GM12878 (cell line): ENCODE measurements around the gene MRTFA. TPM values are rescaled to one million over a fixed set of nuclear protein-coding genes. Genes with fewer than 3 reads are reported as not detected.

ENCODE experiments used
- ATAC-seq: fragments of 200-7000 bp; cut with Tn5 transposase; 3 replicates; pipeline ENCODE4 v1.9.1; 2020; ENCODE audit warnings: mild to moderate bottlenecking, moderate library complexity
- BruUV-seq: library from RNA; stranded (reverse); fragments of 400-500 nt; replicated peaks from 2 replicates; lab custom pipeline; 2021; lab: Mats Ljungman, UMichigan
- CTCF ChIA-PET: fragments of 300-600 bp; sonication (Branson Sonifier 250); formaldehyde crosslinking; extraction: SDS; loops from one replicate; lab custom pipeline; 2021; ENCODE audit warnings: inconsistent platforms; lab: Yijun Ruan, JAX
- POLR2A ChIA-PET: fragments of 350-600 bp; formaldehyde crosslinking; extraction: SDS; loops from one replicate; lab custom pipeline; 2021; ENCODE audit warnings: inconsistent platforms; lab: Charles Lee
- RAD21 ChIA-PET: fragments of 300-600 bp; sonication (Branson Sonifier 250); formaldehyde crosslinking; loops from one replicate; lab custom pipeline; 2023; ENCODE audit warnings: antibody characterized with exemption; ENCODE audit not compliant: unreplicated experiment; lab: Charles Lee
- SMC1A ChIA-PET: fragments of 300-600 bp; sonication (Branson Sonifier 250); formaldehyde crosslinking; loops from one replicate; lab custom pipeline; 2023; ENCODE audit not compliant: unreplicated experiment, uncharacterized antibody; lab: Charles Lee
- DNase-seq: peaks from one replicate; pipeline ENCODE4 v3.0.0-alpha.2; 2011; ENCODE audit warnings: low read depth, low spot score
- FAIRE-seq: peaks from 3 replicates; lab custom pipeline; 2011; peaks lifted over from hg19 to GRCh38; lab: Jason Lieb, UNC
- H2AFZ ChIP-seq: 2 replicates; pipeline ENCODE4 v1.6.0; 2011; ENCODE audit warnings: low read depth, low read length, control low read depth; ENCODE audit not compliant: control insufficient read depth
- H3K27ac ChIP-seq: 2 replicates; pipeline ENCODE4 v1.5.1; 2011; ENCODE audit warnings: control low read depth; ENCODE audit not compliant: control insufficient read depth, insufficient read depth
- H3K27me3 ChIP-seq, 2 experiments: replicated peaks in 1 of 2; 2 replicates each; pipeline versions ENCODE4 v1.6.0 to v1.6.1; 2011; ENCODE audit warnings: low read length in 1 of 2; ENCODE audit not compliant: control insufficient read depth in 2 of 2, insufficient read depth in 2 of 2
- H3K36me3 ChIP-seq, 2 experiments: 2 replicates each; pipeline ENCODE4 v1.5.1; 2011; ENCODE audit warnings: low read length in 1 of 2; ENCODE audit not compliant: control insufficient read depth in 2 of 2, insufficient read depth in 2 of 2
- H3K4me1 ChIP-seq: 2 replicates; pipeline ENCODE4 v1.6.1; 2011; ENCODE audit warnings: mild to moderate bottlenecking, low read length, moderate library complexity, mixed read lengths; ENCODE audit not compliant: control insufficient read depth, insufficient read depth
- H3K4me2 ChIP-seq: 2 replicates; pipeline ENCODE4 v1.6.0; 2011; ENCODE audit warnings: control low read depth; ENCODE audit not compliant: control insufficient read depth, insufficient read depth
- H3K4me3 ChIP-seq: fragments of 200-600 bp; sonication (generic); 2 replicates; pipeline ENCODE4 v1.5.1; 2016
- H3K79me2 ChIP-seq: 2 replicates; pipeline ENCODE4 v1.6.0; 2011; ENCODE audit warnings: low read length; ENCODE audit not compliant: control insufficient read depth, insufficient read depth
- H3K9ac ChIP-seq: 2 replicates; pipeline ENCODE4 v1.8.0; 2011; ENCODE audit warnings: low read length, control low read depth, mixed read lengths; ENCODE audit not compliant: control insufficient read depth, insufficient read depth
- H3K9me3 ChIP-seq: replicated peaks from 3 replicates; pipeline ENCODE4 v1.5.1; 2011; ENCODE audit warnings: mild to moderate bottlenecking, low read length; ENCODE audit not compliant: control insufficient read depth, insufficient read depth
- H4K20me1 ChIP-seq: 2 replicates; pipeline ENCODE4 v1.6.0; 2011; ENCODE audit not compliant: control insufficient read depth, insufficient read depth
- ATF2 ChIP-seq: IDR thresholded peaks from 2 replicates; pipeline ENCODE4 v1.6.1; 2012; ENCODE audit warnings: low read length, inconsistent platforms
- EED ChIP-seq: sonication (generic); IDR thresholded peaks from 2 replicates; pipeline ENCODE4 v1.6.1; 2016; ENCODE audit warnings: antibody characterized with exemption, low read depth
- IKZF2 ChIP-seq, 2 experiments: fragments of 450-650 bp; IDR thresholded peaks; 2 replicates each; pipeline ENCODE4 v1.6.1; 2017; ENCODE audit warnings: mild to moderate bottlenecking in 2 of 2, moderate library complexity in 2 of 2
- IRF4 ChIP-seq: IDR thresholded peaks from 2 replicates; pipeline ENCODE4 v1.6.1; 2011; ENCODE audit warnings: low read depth, low read length
- IRF5 ChIP-seq: fragments of 450-650 bp; IDR thresholded peaks from 2 replicates; pipeline ENCODE4 v1.6.1; 2017; ENCODE audit warnings: borderline replicate concordance
- JUND ChIP-seq: IDR thresholded peaks from 2 replicates; pipeline ENCODE4 v1.6.1; 2012; ENCODE audit warnings: low read depth, mild to moderate bottlenecking, low read length, improper control_type of control experiment, moderate library complexity
- KAT2A ChIP-seq: conservative IDR thresholded peaks from 2 replicates; pipeline ENCODE4 v1.6.1; 2011; ENCODE audit warnings: low read depth, low read length; ENCODE audit not compliant: control insufficient read depth
- MYB ChIP-seq: fragments of 150-350 bp; IDR thresholded peaks from 2 replicates; pipeline ENCODE4 v1.6.1; 2014; ENCODE audit warnings: mild to moderate bottlenecking, low read depth, low read length, borderline replicate concordance
- POLR2AphosphoS5 ChIP-seq: IDR thresholded peaks from 2 replicates; pipeline ENCODE4 v1.6.1; 2011; ENCODE audit warnings: mild to moderate bottlenecking, low read length, inconsistent platforms
- PRDM15 ChIP-seq: fragments of 450-650 bp; formaldehyde crosslinking; IDR thresholded peaks from 2 replicates; pipeline ENCODE4 v1.4.0; 2020; ENCODE audit warnings: mild to moderate bottlenecking, moderate library complexity
- RUNX3 ChIP-seq: IDR thresholded peaks from 2 replicates; pipeline ENCODE4 v1.6.1; 2012; ENCODE audit warnings: low read length, inconsistent platforms
- TCF7 ChIP-seq: IDR thresholded peaks from 2 replicates; pipeline ENCODE4 v1.6.1; 2014; ENCODE audit warnings: antibody characterized with exemption, borderline replicate concordance
- WRNIP1 ChIP-seq: IDR thresholded peaks from 2 replicates; pipeline ENCODE4 v1.6.1; 2011; ENCODE audit warnings: low read depth, low read length, improper control_type of control experiment, borderline replicate concordance
- ZNF24 ChIP-seq: fragments of 450-650 bp; IDR thresholded peaks from 2 replicates; pipeline ENCODE4 v1.6.1; 2017; ENCODE audit warnings: antibody characterized with exemption, mild to moderate bottlenecking
- WGBS: methylation state at CpG from one replicate; pipeline ENCODE4 v1.1.6; 2016; ENCODE audit warnings: low lambda C conversion rate; ENCODE audit not compliant: insufficient replicate concordance, insufficient coverage; ENCODE audit errors: missing lambda C conversion rate; 5-methylcytosine and 5-hydroxymethylcytosine counted together
- in situ Hi-C: fragments of 300-500 bp; cut with MboI; formaldehyde crosslinking; loops from 9 replicates; pipeline ENCODE4 v1.14.3; 2018; ENCODE audit warnings: mixed read lengths
- intact Hi-C: fragments of 100-400 bp; cut with micrococcal nuclease; formaldehyde crosslinking; loops from one replicate; pipeline ENCODE4 v1.14.2; 2022; ENCODE audit not compliant: unreplicated experiment
- polyA plus RNA-seq, 11 experiments: library from polyadenylated mRNA; depleted of rRNA in 4 of 11; unstranded in 6 of 11; stranded (reverse) in 5 of 11; fragments of >200 nt; fragmentation: Nextera tagmentation in 4 of 11; fragmentation: Illumina TruSeq in 1 of 11; extraction: Ambion mirVana in 4 of 11; extraction: Trizol in 1 of 11; gene quantifications; 1 replicate in 1 of 11; 2 replicates in 10 of 11; pipeline versions ENCODE4 v1.2.1 to v1.2.3, GENCODE V29; 2011 to 2016; ENCODE audit warnings: inconsistent platforms in 2 of 11, missing spikeins in 2 of 11, low read depth in 1 of 11
- total RNA-seq, 4 experiments: library from RNA; depleted of rRNA in 3 of 4; stranded (reverse); fragments of >200 nt in 3 of 4; fragmentation: Illumina TruSeq in 1 of 4; extraction: Trizol in 1 of 4; gene quantifications; 2 replicates each; pipeline versions ENCODE4 v1.2.1 to v1.2.3, GENCODE V29; 2013 to 2021
- TF ChIP-seq, protein P1 (sequence below): fragments of 450-650 bp; IDR thresholded peaks from 2 replicates; pipeline ENCODE4 v1.6.1; 2016; ENCODE audit warnings: mild to moderate bottlenecking
- TF ChIP-seq, protein P2 (sequence below): IDR thresholded peaks from 2 replicates; pipeline ENCODE4 v1.6.1; 2012; ENCODE audit warnings: low read depth, low read length, improper control_type of control experiment

MRTFA gene
- total and polyA plus RNA-seq, 10 of the 15 experiments (the other 5 are each of a cell fraction or from before 2014, with no cell fraction given): 2.0 to 63.9 (median 17.9) TPM

DNA sequence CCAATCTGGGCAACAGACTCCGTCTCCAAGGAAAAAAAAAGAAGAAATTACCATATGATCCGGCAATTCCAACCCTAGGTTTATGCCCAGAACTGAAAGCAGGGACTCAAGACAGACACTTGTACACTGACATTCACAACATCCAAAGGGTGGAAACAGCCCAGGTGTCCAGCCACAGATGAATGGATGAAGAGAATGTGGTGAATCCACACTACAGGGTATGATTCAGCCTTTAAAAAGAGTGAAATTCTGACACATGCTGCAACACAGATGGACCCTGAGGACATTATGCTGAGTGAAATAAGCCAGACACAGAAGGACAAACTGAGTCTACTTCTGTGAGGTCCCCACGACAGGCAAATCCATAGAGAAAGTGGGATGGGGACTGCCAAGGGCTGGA lies 222.2 kb downstream of the MRTFA start:
- peak overlapping the region; percentile 25; the same call in 1 of the 2 replicates for H3K4me3 ChIP-seq
- H3K4me2 ChIP-seq: peak overlapping the region; percentile 83
- TF ChIP-seq TCF7: no peak
- no peak for TF ChIP-seq WRNIP1
- peak; percentile 30; the same call in 1 of the 2 replicates for TF ChIP-seq EED
- TF ChIP-seq ATF2: no peak
- no peak for TF ChIP-seq JUND
- TF ChIP-seq MYB: no peak
- TF ChIP-seq ZNF24: no peak
- TF ChIP-seq PRDM15: no peak
- TF ChIP-seq IRF4: no peak
- TF ChIP-seq, protein P1, sequence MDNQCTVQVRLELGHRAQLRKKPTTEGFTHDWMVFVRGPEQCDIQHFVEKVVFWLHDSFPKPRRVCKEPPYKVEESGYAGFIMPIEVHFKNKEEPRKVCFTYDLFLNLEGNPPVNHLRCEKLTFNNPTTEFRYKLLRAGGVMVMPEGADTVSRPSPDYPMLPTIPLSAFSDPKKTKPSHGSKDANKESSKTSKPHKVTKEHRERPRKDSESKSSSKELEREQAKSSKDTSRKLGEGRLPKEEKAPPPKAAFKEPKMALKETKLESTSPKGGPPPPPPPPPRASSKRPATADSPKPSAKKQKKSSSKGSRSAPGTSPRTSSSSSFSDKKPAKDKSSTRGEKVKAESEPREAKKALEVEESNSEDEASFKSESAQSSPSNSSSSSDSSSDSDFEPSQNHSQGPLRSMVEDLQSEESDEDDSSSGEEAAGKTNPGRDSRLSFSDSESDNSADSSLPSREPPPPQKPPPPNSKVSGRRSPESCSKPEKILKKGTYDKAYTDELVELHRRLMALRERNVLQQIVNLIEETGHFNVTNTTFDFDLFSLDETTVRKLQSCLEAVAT: no peak
- no peak for TF ChIP-seq IKZF2 (IDR thresholded peaks at IDR 0.05)
- no peak for TF ChIP-seq KAT2A
- TF ChIP-seq, protein P2, sequence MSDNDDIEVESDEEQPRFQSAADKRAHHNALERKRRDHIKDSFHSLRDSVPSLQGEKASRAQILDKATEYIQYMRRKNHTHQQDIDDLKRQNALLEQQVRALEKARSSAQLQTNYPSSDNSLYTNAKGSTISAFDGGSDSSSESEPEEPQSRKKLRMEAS: no peak
- TF ChIP-seq RUNX3: no peak
- 0 out of 2 replicates have a peak, but pooled peaks have one; percentile 7 for TF ChIP-seq POLR2AphosphoS5
- no peak for TF ChIP-seq IRF5
- no peaks in the 10 kb centered on the region for H4K20me1 ChIP-seq
- intact Hi-C loops (no loop called here), in situ Hi-C loops (no loop called here)
- WGBS: 8% methylated on average over 3 of the region's 3 CpGs
- BruUV-seq: no TSS peak
- ChIA-PET RAD21 (interaction anchor here (1.3 to 3.4 kb wide), 2 partner anchors 22 to 236 kb away, joined by 7 to 32 read pairs; no protein-coding TSS in a partner anchor), CTCF (interaction anchor here (0.7 to 2.9 kb wide), 4 partner anchors 15 to 485 kb away, joined by 3 to 10 read pairs (median 3); no protein-coding TSS in a partner anchor), POLR2A (interaction anchor here (0.6 to 1.6 kb wide), 3 partner anchors 13 to 69 kb away, joined by 3 to 6 read pairs (median 5); no protein-coding TSS in a partner anchor), SMC1A (interaction anchor here (0.9 to 2.0 kb wide), 2 partner anchors 22 kb away, joined by 3 to 21 read pairs; no protein-coding TSS in a partner anchor)
- ATAC-seq (peak; percentile 9), DNase-seq (no peak), FAIRE-seq (peak; percentile 62)
- H3K4me1 ChIP-seq: peaks cover 44% of the 10 kb centered on the region
- H3K36me3 ChIP-seq: peaks cover 16 to 46% of the 10 kb centered on the region in 2 experiments
- H3K9ac ChIP-seq: peak overlapping the region; percentile 2; the same call in 1 of the 2 replicates
- H3K79me2 ChIP-seq: peaks cover 1% of the 10 kb centered on the region
- peak overlapping the region; percentile 71 for H3K27ac ChIP-seq
- H3K27me3 ChIP-seq: no peaks in the 10 kb centered on the region
- no peaks in the 10 kb centered on the region for H3K9me3 ChIP-seq
- H2AFZ ChIP-seq: no peak overlapping the region
